Astrocyte of the spinal cord (primary cell): ENCODE results near the gene TMEM255B.
"Not testable (repeated sequence)": the region's sequence is repeated elsewhere in the genome, so short reads cannot be mapped to it uniquely, and the experiment has no call there.

ENCODE experiments used
- DNase-seq: peaks from one replicate; pipeline ENCODE4 v3.0.0; 2011; ENCODE audit warnings: low read depth, low spot score
- H3K4me3 ChIP-seq: 2 replicates; pipeline ENCODE4 v1.5.1; 2011; ENCODE audit warnings: low read depth, mild to moderate bottlenecking, low read length, moderate library complexity
- in situ Hi-C: cut with HindIII; loops from 2 replicates; pipeline ENCODE4 v1.10.0; 2017; ENCODE audit warnings: low sequenced_read_pairs
- TF ChIP-seq, protein P1 (sequence below): IDR thresholded peaks from 2 replicates; pipeline ENCODE4 v1.5.1; 2012; ENCODE audit warnings: low read depth, mild to moderate bottlenecking, low read length, inconsistent platforms

The TMEM255B gene

DNA sequence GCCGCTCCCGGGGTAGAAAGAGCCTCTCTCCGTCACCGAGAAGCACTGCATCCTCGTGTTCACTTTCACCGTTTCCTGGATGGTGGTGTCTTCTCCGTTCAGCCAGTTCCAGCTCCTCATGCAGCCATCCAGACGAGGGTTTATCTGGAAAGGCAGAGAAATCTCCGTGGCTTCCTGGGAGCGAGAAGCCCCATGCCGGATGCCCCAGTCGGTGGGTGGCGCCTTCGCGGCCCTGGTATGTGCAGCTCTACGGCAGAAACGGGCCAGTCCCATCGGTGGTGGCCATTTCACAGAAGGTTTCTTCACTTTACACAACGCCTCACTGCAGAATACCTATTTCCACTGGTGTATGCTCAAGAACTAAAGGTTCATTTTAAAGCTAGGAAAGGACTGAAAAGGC is 68.0 kb downstream of the TMEM255B start:
- DNase-seq = no peak
- in situ Hi-C loops = no loop called here
- TF ChIP-seq, protein P1, sequence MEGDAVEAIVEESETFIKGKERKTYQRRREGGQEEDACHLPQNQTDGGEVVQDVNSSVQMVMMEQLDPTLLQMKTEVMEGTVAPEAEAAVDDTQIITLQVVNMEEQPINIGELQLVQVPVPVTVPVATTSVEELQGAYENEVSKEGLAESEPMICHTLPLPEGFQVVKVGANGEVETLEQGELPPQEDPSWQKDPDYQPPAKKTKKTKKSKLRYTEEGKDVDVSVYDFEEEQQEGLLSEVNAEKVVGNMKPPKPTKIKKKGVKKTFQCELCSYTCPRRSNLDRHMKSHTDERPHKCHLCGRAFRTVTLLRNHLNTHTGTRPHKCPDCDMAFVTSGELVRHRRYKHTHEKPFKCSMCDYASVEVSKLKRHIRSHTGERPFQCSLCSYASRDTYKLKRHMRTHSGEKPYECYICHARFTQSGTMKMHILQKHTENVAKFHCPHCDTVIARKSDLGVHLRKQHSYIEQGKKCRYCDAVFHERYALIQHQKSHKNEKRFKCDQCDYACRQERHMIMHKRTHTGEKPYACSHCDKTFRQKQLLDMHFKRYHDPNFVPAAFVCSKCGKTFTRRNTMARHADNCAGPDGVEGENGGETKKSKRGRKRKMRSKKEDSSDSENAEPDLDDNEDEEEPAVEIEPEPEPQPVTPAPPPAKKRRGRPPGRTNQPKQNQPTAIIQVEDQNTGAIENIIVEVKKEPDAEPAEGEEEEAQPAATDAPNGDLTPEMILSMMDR = no peak
- H3K4me3 ChIP-seq = no peak overlapping the region

DNA sequence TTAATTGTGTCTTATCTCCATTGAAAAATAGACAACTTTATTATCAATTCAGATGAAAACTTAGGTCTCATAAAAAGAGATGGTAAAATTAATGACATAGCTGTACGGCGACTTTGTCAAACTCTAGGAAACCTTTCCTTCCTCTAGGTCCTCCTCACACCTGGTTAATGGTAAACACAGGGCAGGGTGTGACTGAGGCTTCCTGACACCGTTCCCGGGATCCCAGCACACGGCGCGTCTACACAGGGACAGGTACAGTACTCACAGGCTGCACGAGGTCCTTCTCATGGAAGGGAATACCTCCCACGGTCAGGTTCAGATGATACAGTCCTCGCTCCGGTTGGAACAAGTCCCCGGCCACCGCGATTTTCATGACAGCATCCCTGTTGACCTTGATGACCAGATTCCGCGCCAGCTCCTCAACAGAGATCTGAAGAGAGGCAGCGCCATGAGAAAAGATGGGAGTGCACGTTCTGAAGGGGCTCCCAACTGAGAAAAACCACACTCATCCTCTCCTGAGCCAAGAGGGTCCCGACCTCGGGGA is 69.3 kb downstream of the TMEM255B start:
- in situ Hi-C loops = no loop called here
- H3K4me3 ChIP-seq = no peak overlapping the region
- no peak for DNase-seq
- TF ChIP-seq, protein P1 = no peak

DNA sequence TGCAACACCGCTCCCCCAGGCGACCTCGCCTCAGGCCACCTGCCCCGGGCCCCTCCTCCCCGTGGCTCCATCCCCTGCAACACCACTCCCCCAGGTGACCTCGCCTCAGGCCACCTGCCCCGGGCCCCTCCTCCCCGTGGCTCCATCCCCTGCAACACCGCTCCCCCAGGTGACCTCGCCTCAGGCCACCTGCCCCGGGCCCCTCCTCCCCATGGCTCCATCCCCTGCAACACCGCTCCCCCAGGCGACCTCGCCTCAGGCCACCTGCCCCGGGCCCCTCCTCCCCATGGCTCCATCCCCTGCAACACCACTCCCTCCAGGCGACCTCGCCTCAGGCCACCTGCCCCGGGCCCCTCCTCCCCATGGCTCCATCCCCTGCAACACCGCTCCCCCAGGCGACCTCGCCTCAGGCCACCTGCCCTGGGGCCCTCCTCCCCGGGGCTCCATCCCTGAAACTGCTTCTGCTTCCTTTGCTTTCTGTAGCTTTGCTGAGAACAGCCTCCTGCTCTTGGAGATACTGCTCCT is 71.5 kb downstream of the TMEM255B start:
- H3K4me3 ChIP-seq, DNase-seq, in situ Hi-C loops: not testable (repeated sequence)

GRCh38 chr13:113831061-113831460 is 72.0 kb downstream of the TMEM255B start:
- in situ Hi-C loops = no loop called here
- TF ChIP-seq, protein P1 = no peak
- no peak for DNase-seq
- no peak overlapping the region for H3K4me3 ChIP-seq

GRCh38 chr13:113832205-113832604 is 73.2 kb downstream of the TMEM255B start:
- in situ Hi-C loops = no loop called here
- no peak overlapping the region for H3K4me3 ChIP-seq
- no peak for DNase-seq
- TF ChIP-seq, protein P1 = no peak

- in situ Hi-C loops = no loop called here
- no peak overlapping the region for H3K4me3 ChIP-seq
- TF ChIP-seq, protein P1 = no peak
- DNase-seq = no peak
Observed at GRCh38 chr13:113832631-113833030, 73.6 kb downstream of the TMEM255B start.

DNA sequence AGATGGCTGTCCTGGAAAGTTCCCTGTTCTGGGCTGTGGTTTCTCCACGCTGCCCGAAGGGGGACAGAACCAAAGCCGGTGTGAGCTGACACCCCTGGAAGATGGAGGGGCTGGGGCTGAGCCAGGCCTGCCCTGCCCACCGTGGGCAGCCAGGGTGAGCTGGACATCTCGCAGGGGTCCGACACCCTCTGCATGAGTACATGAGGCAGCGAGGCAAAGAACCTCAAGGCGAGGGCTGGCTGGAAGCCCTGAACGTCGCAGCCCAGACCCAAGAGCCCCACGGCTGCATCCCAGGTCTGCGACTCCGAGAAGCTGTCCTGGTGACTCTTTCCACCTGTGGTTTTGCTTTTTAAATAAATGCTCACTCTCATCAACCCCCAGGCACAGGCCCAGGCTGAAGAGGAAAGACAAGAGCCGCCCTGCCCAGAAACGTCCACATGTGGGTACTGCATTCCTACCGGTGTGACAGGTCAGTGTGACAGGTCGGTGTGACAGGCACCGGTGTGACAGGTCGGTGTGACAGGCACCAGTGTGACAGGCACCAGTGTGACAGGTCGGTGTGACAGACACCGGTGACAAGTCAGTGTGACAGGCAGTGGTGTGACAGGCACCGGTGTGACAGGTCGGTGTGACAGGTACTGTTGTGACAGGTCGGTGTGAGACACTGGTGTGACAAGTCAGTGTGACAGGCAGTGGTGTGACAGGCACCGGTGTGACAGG is 74.2 kb downstream of the TMEM255B start:
- no peak for DNase-seq
- TF ChIP-seq, protein P1 = no peak
- in situ Hi-C loops = no loop called here
- H3K4me3 ChIP-seq = no peak overlapping the region

DNA sequence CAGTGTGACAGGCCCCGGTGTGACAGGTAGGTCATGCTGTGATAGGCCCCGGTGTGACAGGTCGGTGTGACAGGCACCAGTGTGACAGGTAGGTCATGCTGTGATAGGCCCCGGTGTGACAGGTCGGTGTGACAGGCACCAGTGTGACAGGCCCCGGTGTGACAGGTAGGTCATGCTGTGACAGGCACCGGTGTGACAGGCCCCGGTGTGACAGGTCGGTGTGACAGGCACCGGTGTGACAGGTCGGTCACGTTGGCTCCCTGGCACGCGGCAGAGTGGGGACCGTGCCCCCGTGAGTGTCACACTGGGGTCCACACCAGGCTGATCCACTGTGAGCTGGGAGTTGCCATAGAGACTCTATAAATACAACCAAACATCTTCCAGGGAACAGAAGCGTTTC is 75.0 kb downstream of the TMEM255B start:
- DNase-seq, in situ Hi-C loops, H3K4me3 ChIP-seq: not testable (repeated sequence)
